ENCODE data around the gene GALR1.

GALR1 gene

GRCh38 chr18:77321823-77322805 is 72.5 kb downstream of the GALR1 start:
- DNase-seq: no peak

- DNase-seq: no peak
Observed at GRCh38 chr18:77323640-77324299, 74.1 kb downstream of the GALR1 start.

Measured in midbrain (tissue), 1 donor.